Keratinocyte (primary cell): ENCODE data around the gene CELF5. TPM values are rescaled to one million over a fixed set of nuclear protein-coding genes. Genes with fewer than 3 reads are reported as not detected.
"Not testable (repeated sequence)": the region's sequence is repeated elsewhere in the genome, so short reads cannot be mapped to it uniquely, and the experiment has no call there.

ENCODE experiments used
- DNase-seq: peaks from one replicate; pipeline ENCODE4 v3.0.0-alpha.2; 2011; ENCODE audit warnings: low read depth, missing footprints, low spot score
- FAIRE-seq: peaks from 2 replicates; lab custom pipeline; 2011; peaks lifted over from hg19 to GRCh38; lab: Jason Lieb, UNC
- H2AFZ ChIP-seq: 2 replicates; pipeline ENCODE4 v1.6.0; 2012; ENCODE audit warnings: low read length, control low read depth, inconsistent platforms; ENCODE audit not compliant: control insufficient read depth
- H3K27ac ChIP-seq: 2 replicates; pipeline ENCODE4 v1.5.1; 2011; ENCODE audit warnings: low read length; ENCODE audit not compliant: control insufficient read depth, insufficient read depth
- H3K27me3 ChIP-seq: 3 replicates; pipeline ENCODE4 v1.6.0; 2011; ENCODE audit warnings: low read length; ENCODE audit not compliant: control insufficient read depth, insufficient read depth; ENCODE audit errors: extremely low read depth
- H3K36me3 ChIP-seq, 2 experiments: 2 replicates in 1 of 2; 3 replicates in 1 of 2; pipeline ENCODE4 v1.5.1; 2011; ENCODE audit warnings: low read length in 2 of 2, mild to moderate bottlenecking in 1 of 2; ENCODE audit not compliant: control insufficient read depth in 2 of 2, insufficient read depth in 2 of 2; ENCODE audit errors: extremely low read depth in 1 of 2
- H3K4me1 ChIP-seq: 3 replicates; pipeline ENCODE4 v1.5.1; 2011; ENCODE audit warnings: low read length; ENCODE audit not compliant: control insufficient read depth, insufficient read depth; ENCODE audit errors: extremely low read depth
- H3K4me2 ChIP-seq: 3 replicates; pipeline ENCODE4 v1.6.0; 2011; ENCODE audit warnings: low read depth, low read length; ENCODE audit not compliant: control insufficient read depth, insufficient read depth; ENCODE audit errors: extremely low read depth
- H3K4me3 ChIP-seq, 3 experiments: fragments of 200-600 bp in 1 of 3; sonication (generic) in 1 of 3; 2 replicates in 2 of 3; 3 replicates in 1 of 3; pipeline ENCODE4 v1.5.1; 2011 to 2016; ENCODE audit warnings: low read length in 3 of 3, mild to moderate bottlenecking in 3 of 3, control low read depth in 2 of 3, inconsistent platforms in 1 of 3, low read depth in 1 of 3, mixed read lengths in 1 of 3, mixed run types in 1 of 3, moderate library complexity in 1 of 3; ENCODE audit not compliant: control insufficient read depth in 2 of 3, insufficient read depth in 2 of 3; ENCODE audit errors: extremely low read depth in 1 of 3
- H3K79me2 ChIP-seq: 2 replicates; pipeline ENCODE4 v1.6.0; 2012; ENCODE audit warnings: low read length; ENCODE audit not compliant: control insufficient read depth, insufficient read depth
- H3K9ac ChIP-seq: 3 replicates; pipeline ENCODE4 v1.6.0; 2011; ENCODE audit warnings: low read length; ENCODE audit not compliant: control insufficient read depth, insufficient read depth; ENCODE audit errors: extremely low read depth
- H3K9me1 ChIP-seq: 3 replicates; pipeline ENCODE4 v1.6.0; 2011; ENCODE audit warnings: low read length; ENCODE audit not compliant: control insufficient read depth, insufficient read depth; ENCODE audit errors: extremely low read depth
- H3K9me3 ChIP-seq: 2 replicates; pipeline ENCODE4 v1.5.1; 2012; ENCODE audit warnings: low read depth, low read length; ENCODE audit not compliant: control insufficient read depth
- H4K20me1 ChIP-seq: 3 replicates; pipeline ENCODE4 v1.6.0; 2011; ENCODE audit warnings: low read length; ENCODE audit not compliant: control insufficient read depth, insufficient read depth; ENCODE audit errors: extremely low read depth
- CTCF ChIP-seq, 3 experiments: IDR thresholded peaks in 1 of 3; conservative IDR thresholded peaks in 1 of 3; optimal IDR thresholded peaks in 1 of 3; 2 replicates in 2 of 3; 3 replicates in 1 of 3; pipeline versions ENCODE3 to v1.5.1; 2011; ENCODE audit warnings: low read length in 3 of 3, mild to moderate bottlenecking in 3 of 3, moderate library complexity in 2 of 3, control low read depth in 1 of 3, inconsistent platforms in 1 of 3; ENCODE audit not compliant: insufficient read depth in 2 of 3; ENCODE audit errors: extremely low read depth in 1 of 3
- EZH2 ChIP-seq: IDR thresholded peaks from one replicate; pipeline ENCODE4 v1.6.1; 2012; ENCODE audit warnings: inconsistent platforms, mild to moderate bottlenecking, low read length, moderate library complexity
- dilution Hi-C: fragments of 300-500 bp; cut with MboI; formaldehyde crosslinking; loops from one replicate; pipeline ENCODE4 v1.7.0; 2020; ENCODE audit warnings: low sequenced_read_pairs; ENCODE audit not compliant: extremely low pct_ligation_motif_present
- polyA plus RNA-seq, 5 experiments: library from polyadenylated mRNA; depleted of rRNA in 3 of 5; stranded (reverse) in 3 of 5; stranded (forward) in 1 of 5; unstranded in 1 of 5; fragments of >200 nt; gene quantifications; 1 replicate in 1 of 5; 2 replicates in 3 of 5; 3 replicates in 1 of 5; pipeline versions ENCODE4 v1.2.1 to v1.2.3, GENCODE V29; 2011 to 2012; ENCODE audit warnings: missing spikeins in 2 of 5, low read depth in 1 of 5, low replicate concordance in 1 of 5

CELF5 gene
- polyA plus RNA-seq, 1 donor (not counting 4 experiments of a cell fraction or from before 2014, with no cell fraction given): 0.04 TPM

GRCh38 chr19:3216874-3217273 lies 7.6 kb upstream of the CELF5 start:
- FAIRE-seq: no peak
- TF ChIP-seq EZH2: no peak
- no peak for TF ChIP-seq CTCF (optimal IDR thresholded peaks at IDR 0.05 in 1 of 3, IDR thresholded peaks at IDR 0.05 in 1 of 3, conservative IDR thresholded peaks at IDR 0.05 in 1 of 3; ENCODE audit: extremely low read depth in 1 of 3, insufficient read depth in 2 of 3, low read length in 3 of 3)

GRCh38 chr19:3220576-3220975 lies 3.9 kb upstream of the CELF5 start:
- Histone ChIP-seq H3K79me2 (no peaks in the 10 kb centered on the region), H4K20me1 (no peaks in the 10 kb centered on the region), H3K27me3 (peaks cover 8% of the 10 kb centered on the region), H3K4me3 (no peak overlapping the region), H3K27ac (no peak overlapping the region), H2AFZ (no peak overlapping the region), H3K9me1 (no peaks in the 10 kb centered on the region), H3K9me3 (no peaks in the 10 kb centered on the region), H3K4me2 (no peak overlapping the region), H3K36me3 (no peaks in the 10 kb centered on the region), H3K4me1 (no peaks in the 10 kb centered on the region), H3K9ac (no peak overlapping the region)
- FAIRE-seq (no peak), DNase-seq (no peak)
- dilution Hi-C loops: no loop called here
- TF ChIP-seq CTCF (optimal IDR thresholded peaks at IDR 0.05 in 1 of 3, IDR thresholded peaks at IDR 0.05 in 1 of 3, conservative IDR thresholded peaks at IDR 0.05 in 1 of 3; ENCODE audit: extremely low read depth in 1 of 3, insufficient read depth in 2 of 3, low read length in 3 of 3): no peak
- TF ChIP-seq EZH2: no peak

More at GRCh38 chr19:3216874-3217273, 7.6 kb upstream of the CELF5 start:
- no peaks in the 10 kb centered on the region for H3K27me3 ChIP-seq
- no peak for DNase-seq
- H3K9ac ChIP-seq: no peak overlapping the region
- H3K9me1 ChIP-seq: no peaks in the 10 kb centered on the region
- H4K20me1 ChIP-seq: no peaks in the 10 kb centered on the region
- no peaks in the 10 kb centered on the region for H3K9me3 ChIP-seq
- H2AFZ ChIP-seq: no peak overlapping the region
- no peaks in the 10 kb centered on the region for H3K36me3 ChIP-seq
- H3K4me1 ChIP-seq: no peaks in the 10 kb centered on the region
- H3K4me3 ChIP-seq: no peak overlapping the region
- H3K79me2 ChIP-seq: no peaks in the 10 kb centered on the region
- dilution Hi-C loops: no loop called here
- no peak overlapping the region for H3K27ac ChIP-seq
- no peak overlapping the region for H3K4me2 ChIP-seq

GRCh38 chr19:3221576-3221975 lies 2.9 kb upstream of the CELF5 start:
- H3K36me3 ChIP-seq, H3K4me1 ChIP-seq, H3K9me1 ChIP-seq, FAIRE-seq, H3K9me3 ChIP-seq, H3K4me2 ChIP-seq, H2AFZ ChIP-seq, H3K27ac ChIP-seq, dilution Hi-C loops, H3K79me2 ChIP-seq, H3K9ac ChIP-seq, H4K20me1 ChIP-seq, DNase-seq, H3K4me3 ChIP-seq: not testable (repeated sequence)
- H3K27me3 ChIP-seq: peaks cover 18% of the 10 kb centered on the region
